VCaP (cell line): Measurements from ENCODE around the gene FAM120C.

Source experiments
- H3K27ac ChIP-seq: fragments of 450-650 bp; 2 replicates; pipeline ENCODE4 v1.5.1; 2017
- CTCF ChIP-seq: fragments of 450-650 bp; conservative IDR thresholded peaks from 2 replicates; pipeline ENCODE4 v1.5.1; 2017; ENCODE audit warnings: mild to moderate bottlenecking, moderate library complexity

The FAM120C gene

GRCh38 chrX:54182864-54183613 is at the start of gene FAM120C:
FAM120C (minus strand) TSS chrX:54183254; CDS start chrX:54183198, 56 bp downstream.
- peak within 1 kb of the TSS; percentile 73 for H3K27ac ChIP-seq
- TF ChIP-seq CTCF, result no peak

- no peak for TF ChIP-seq CTCF
- no peak overlapping the region for H3K27ac ChIP-seq
Observed at GRCh38 chrX:54230435-54231148, 47.5 kb upstream of the FAM120C start.

GRCh38 chrX:54223581-54223980 is 40.5 kb upstream of the FAM120C start:
- TF ChIP-seq CTCF, result no peak
- no peak overlapping the region for H3K27ac ChIP-seq

GRCh38 chrX:54213603-54214002 is 30.5 kb upstream of the FAM120C start:
- TF ChIP-seq CTCF, result no peak
- no peak overlapping the region for H3K27ac ChIP-seq

- TF ChIP-seq CTCF, result no peak
Observed at GRCh38 chrX:54208531-54208930, 25.5 kb upstream of the FAM120C start.

GRCh38 chrX:54198262-54198661 is 15.2 kb upstream of the FAM120C start:
- no peak for TF ChIP-seq CTCF
- no peak overlapping the region for H3K27ac ChIP-seq

More at GRCh38 chrX:54208531-54208930, 25.5 kb upstream of the FAM120C start:
- H3K27ac ChIP-seq, result no peak overlapping the region

- TF ChIP-seq CTCF, result no peak
- H3K27ac ChIP-seq, result no peak overlapping the region
Observed at GRCh38 chrX:54194982-54195588, 12.0 kb upstream of the FAM120C start.
